Stimulated activated CD4-positive, alpha-beta T cell treated with anti-CD3 and anti-CD28 coated beads, Interleukin-12 subunit alpha, Interleukin-12 subunit beta, amount 100 ng/mL, for 48 hours (primary cell): ENCODE results near the gene TMEM145.
A peak's percentile ranks its signal among the peaks of the same experiment; 100 is the strongest.
"Not testable (repeated sequence)": the region's sequence is repeated elsewhere in the genome, so short reads cannot be mapped to it uniquely, and the experiment has no call there.

Experiments used
- DNase-seq, 3 donors: peaks; one replicate each; pipeline ENCODE4 v3.0.0-alpha.2; 2020; ENCODE audit warnings: low read depth in 2 of 3, low spot score in 1 of 3

Gene TMEM145

GRCh38 chr19:42313096-42313839 lies at the start of gene TMEM145:
TMEM145 (plus strand) TSS chr19:42313309; CDS start chr19:42313377, 68 bp downstream.
- DNase-seq, result no peak

- not testable (repeated sequence) for DNase-seq
These were observed 47.0 kb upstream of the TMEM145 start for GRCh38 chr19:42266105-42266504.

- not testable (repeated sequence) for DNase-seq
These were observed 46.0 kb upstream of the TMEM145 start for GRCh38 chr19:42266928-42267603.

DNA sequence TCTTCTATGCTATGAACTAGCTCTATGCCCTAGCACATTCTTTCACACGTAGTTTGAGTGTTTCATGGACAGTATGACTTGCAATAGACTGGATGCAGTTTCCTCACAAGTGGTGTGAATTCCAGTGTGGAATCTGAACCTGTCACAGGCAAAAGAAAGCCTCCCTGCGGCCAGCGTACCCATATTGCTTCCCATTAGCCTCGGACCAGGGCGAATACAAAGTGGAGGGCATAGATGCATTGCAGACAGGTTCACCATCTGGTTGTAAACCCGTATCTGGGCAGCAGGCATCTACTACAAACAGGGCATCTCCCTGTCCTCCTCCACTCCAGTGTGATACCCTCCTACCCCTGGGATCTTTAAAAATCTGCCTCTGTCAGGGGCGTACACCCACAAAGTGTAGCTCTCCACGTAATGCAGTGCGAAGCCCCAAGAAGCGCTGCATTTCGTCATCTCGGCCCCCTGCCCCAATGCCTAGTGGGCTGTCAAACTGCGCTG lies 45.4 kb upstream of the TMEM145 start:
- DNase-seq, result no peak

DNA sequence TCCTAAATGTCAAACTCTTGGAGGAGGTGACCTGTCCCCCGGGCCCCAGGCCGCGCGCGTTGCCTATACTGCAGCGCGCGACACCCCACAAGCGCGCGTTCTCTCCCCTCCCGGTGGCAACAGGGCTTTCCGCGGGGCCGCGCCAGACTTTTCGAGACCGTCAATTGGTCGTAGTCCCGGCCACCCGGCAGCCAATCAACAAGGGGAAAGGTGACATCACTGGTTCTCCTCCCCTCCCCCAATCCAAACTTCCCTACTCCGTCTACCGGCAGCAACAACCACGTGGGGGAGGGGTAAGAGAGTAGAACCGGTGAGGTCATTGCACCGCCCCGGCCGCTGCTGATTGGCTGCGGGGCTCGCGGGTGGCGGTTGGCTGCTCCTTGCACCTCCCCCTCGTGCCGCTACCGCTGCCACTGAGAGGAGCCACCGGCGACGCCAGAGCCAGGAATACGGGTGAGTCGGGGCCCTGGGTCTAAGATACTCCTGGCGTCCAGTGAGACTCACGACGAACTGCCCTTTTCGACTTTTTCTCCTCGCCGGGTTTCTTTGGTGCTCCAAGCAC lies 44.9 kb upstream of the TMEM145 start:
- DNase-seq, result peak; percentile 97 to 99 (median 98)

DNA sequence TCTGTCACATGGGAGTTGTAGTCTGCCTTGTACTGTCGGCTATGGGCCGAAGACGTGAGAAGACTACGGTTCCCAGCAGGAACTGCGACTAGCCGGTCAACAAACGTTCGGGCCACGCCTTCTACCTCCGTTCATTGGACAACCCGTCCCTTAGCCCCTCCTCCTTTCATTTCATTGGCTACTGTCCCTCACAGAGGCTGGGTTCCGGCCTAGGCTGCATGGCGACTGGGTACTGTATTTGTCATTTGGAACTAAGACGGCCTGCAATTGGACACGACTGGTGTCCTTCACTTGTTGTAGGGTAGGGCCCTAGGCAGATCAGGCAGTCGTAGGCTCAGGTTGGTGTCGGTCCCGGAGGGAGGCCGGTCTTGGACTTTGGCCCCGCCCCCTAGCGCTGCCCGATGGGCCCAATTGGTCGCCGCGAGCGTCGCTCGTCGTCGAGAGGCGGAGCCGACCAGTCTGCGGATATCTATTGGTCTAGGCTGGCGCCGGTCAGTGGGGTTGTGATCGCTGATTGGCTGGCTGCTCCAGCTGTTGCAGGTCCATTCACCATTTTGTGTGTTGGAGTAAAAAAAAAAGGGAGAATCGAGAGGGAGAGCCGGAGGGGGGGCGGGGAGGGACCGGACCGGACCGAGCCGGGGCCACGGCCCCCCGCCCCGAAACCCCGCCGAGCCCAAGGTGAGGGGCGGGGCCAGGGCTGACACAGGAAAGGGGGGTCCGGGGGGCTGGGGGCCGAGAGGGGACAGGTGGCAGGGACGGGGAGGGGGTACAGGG lies 44.2 kb upstream of the TMEM145 start, which contains the start of gene CIC:
Gene CIC, plus strand, starts transcription at position 549 of the 774 bp plus-strand sequence. CDS start 2,532 bp downstream, outside the sequence.
- peak; percentile 98 to 99 (median 99) for DNase-seq

GRCh38 chr19:42269478-42270345 lies 43.4 kb upstream of the TMEM145 start:
- no peak for DNase-seq

- DNase-seq, result peak in 2 of 3 donors; percentile 57 to 61
These were observed 42.6 kb upstream of the TMEM145 start for GRCh38 chr19:42270346-42271044.

DNA sequence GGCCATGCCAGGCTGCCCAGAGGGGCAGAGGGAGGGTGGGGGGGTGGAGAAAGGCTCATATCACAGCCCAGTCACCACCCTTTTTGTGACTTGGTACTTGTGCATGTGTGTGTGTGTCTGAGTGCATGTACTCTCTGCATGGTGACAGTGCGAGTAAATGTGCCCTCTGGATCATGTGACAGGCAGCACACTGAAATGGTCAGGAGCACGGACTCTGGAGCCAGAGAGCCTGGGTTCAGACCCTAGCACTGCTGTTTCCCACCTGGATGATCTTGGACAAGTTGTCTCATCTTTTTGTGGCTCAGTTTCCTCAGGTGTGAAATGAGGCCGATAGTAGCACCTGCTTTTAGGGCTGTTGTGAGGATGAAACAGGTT lies 42.1 kb upstream of the TMEM145 start:
- no peak for DNase-seq

DNA sequence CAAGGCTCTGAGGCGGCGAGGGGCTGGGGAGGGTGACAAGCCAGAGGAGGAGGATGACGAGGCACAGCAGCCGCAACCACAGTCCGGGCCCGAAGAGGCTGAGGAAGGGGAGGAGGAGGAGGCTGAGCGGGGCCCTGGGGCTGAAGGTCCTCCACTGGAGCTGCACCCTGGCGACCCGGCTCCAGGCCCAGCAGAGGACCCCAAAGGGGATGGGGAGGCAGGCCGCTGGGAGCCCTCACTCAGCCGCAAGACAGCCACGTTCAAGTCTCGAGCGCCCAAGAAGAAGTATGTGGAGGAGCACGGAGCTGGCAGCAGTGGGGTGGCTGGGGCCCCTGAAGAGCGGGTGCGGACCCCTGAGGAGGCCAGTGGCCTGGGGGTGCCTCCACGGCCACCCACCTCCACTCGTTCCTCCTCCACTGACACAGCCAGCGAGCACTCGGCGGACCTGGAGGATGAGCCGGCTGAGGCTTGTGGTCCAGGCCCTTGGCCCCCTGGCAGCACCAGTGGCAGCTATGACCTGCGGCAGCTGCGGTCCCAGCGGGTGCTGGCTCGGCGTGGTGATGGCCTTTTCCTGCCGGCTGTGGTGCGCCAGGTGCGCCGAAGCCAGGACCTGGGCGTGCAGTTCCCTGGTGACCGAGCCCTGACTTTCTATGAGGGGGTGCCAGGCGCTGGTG lies 41.1 kb upstream of the TMEM145 start:
- DNase-seq, result no peak

DNA sequence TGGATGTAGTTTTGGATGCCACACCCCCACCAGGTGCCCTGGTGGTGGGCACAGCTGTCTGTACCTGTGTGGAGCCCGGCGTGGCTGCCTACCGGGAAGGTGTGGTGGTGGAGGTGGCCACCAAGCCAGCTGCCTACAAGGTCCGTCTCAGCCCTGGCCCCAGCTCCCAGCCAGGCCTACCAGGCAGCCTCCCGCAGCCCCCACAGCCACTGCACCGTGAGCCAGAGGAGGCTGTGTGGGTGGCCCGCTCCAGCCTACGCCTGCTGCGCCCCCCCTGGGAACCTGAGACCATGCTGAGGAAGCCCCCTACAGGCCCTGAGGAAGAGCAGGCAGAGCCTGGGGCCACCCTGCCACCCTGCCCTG lies 40.6 kb upstream of the TMEM145 start:
- no peak for DNase-seq

DNA sequence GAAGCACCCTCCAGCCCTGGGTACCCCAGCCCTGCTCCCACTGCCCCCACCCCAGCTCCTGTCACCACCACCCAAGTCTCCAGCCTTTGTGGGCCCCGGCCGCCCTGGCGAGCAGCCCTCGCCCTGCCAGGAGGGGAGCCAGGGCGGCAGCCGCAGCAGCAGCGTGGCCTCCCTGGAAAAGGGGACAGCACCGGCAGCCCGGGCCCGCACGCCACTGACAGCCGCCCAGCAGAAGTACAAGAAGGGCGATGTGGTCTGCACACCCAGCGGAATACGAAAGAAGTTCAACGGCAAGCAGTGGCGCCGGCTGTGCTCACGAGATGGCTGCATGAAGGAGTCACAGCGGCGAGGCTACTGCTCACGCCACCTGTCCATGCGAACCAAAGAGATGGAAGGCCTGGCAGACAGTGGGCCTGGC lies 40.1 kb upstream of the TMEM145 start:
- DNase-seq, result no peak

GRCh38 chr19:42273407-42274064 lies 39.6 kb upstream of the TMEM145 start:
- DNase-seq, result no peak

DNA sequence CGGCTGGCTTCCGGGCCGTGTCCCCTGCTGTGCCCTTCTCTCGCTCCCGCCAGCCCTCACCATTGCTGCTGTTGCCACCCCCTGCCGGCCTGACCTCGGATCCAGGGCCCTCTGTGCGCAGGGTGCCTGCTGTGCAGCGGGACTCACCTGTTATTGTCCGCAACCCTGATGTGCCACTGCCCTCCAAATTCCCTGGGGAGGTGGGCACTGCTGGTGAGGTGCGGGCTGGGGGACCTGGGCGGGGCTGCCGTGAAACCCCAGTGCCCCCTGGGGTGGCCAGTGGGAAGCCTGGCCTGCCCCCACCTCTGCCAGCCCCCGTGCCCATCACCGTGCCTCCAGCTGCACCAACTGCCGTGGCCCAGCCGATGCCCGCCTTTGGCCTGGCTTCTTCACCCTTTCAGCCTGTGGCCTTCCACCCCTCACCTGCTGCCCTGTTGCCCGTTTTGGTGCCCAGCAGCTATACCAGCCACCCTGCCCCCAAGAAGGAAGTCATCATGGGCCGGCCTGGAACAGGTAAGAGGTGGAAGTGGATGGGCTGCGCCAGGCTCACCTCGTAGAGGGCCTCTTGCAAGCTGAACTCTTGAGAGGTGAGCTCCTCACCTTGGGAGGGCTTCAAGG lies 38.9 kb upstream of the TMEM145 start:
- no peak for DNase-seq

- DNase-seq, result no peak
These were observed 38.0 kb upstream of the TMEM145 start for GRCh38 chr19:42275103-42275502.

GRCh38 chr19:42275517-42275916 lies 37.6 kb upstream of the TMEM145 start:
- DNase-seq, result no peak

- DNase-seq, result no peak
These were observed 36.8 kb upstream of the TMEM145 start for GRCh38 chr19:42276284-42276683.

DNA sequence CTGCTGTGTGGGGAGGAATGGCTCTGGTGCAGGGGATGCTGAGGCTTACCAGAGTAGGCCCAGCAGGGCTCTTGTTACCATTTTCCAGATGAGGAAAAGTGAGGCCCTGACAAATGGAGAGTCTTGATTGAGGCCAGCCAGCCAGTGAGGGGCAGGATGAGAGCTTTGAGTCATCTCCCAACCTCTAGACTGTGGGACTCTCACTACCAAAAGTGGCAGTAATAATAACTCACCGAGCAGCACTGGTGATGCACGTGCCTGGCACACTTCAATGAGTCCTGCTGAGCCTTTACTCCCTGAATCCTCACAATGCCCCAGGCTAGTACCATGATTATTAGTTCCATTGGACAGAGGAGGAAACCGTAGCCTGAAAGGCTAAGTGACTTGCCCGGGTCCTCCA lies 36.3 kb upstream of the TMEM145 start:
- DNase-seq, result no peak
